GM19240 (cell line): ENCODE data around the gene ANKDD1A.
A peak's percentile ranks its signal among the peaks of the same experiment; 100 is the strongest.

ENCODE experiments used
- DNase-seq: peaks from one replicate; pipeline ENCODE4 v3.0.0; 2011; ENCODE audit warnings: low spot score; ENCODE audit not compliant: insufficient read length

ANKDD1A gene

GRCh38 chr15:64923546-64923945 lies 11.8 kb downstream of the ANKDD1A start:
- no peak for DNase-seq

- no peak for DNase-seq
These were observed 13.9 kb downstream of the ANKDD1A start for GRCh38 chr15:64925335-64926330.

- no peak for DNase-seq
These were observed 15.0 kb downstream of the ANKDD1A start for GRCh38 chr15:64926661-64927060.

DNA sequence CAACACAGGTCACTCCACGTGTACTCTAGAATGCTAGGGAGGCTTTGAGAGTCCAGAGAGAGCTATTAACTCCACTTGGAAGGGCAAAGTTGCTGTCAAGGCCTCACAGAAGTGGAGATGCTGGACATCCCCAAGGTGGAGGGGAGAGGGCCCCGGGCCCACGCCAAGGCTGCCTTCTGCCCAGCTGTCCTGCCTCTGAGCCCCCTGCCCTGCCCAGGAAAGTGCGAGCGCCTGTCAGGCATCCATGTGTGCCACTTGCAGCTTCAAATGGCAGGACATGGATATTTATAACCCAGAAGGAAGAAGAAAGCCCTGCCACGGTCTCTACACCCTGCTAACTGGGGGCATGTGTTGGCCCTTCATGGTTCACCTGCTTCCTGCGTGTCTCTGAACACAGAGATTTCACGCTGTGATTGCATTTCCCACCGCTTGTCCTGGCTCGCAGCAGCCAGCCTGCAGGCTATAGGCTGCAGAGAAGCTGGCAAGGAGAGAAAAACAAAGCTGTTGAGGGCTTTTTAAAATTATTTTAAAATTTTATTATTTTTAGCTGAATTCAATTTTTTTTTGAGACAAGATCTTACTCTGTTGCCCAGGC lies 17.0 kb downstream of the ANKDD1A start:
- DNase-seq = no peak

GRCh38 chr15:64930019-64930652 lies 18.4 kb downstream of the ANKDD1A start:
- peak; percentile 62 for DNase-seq

GRCh38 chr15:64930778-64931371 lies 19.2 kb downstream of the ANKDD1A start:
- DNase-seq = no peak

DNA sequence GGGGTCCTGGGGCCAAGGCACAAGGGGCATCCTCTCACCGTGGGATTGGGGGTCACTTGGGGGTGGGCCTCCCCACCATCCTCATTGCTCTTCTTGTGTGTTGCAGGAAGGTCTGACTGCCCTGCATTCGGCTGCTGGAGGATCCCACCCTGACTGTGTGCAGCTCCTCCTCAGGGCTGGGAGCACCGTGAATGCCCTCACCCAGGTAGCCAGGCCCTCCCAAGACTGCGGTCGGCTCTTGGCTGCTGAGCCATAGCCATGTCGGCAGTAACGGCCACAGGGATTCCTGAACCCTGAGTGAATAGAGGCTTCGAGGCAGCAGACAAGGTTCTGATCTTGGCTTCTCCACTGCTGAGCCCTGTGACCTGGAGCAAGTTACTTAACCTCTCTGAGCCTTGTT lies 19.7 kb downstream of the ANKDD1A start:
- DNase-seq = no peak

- DNase-seq = no peak
These were observed 22.3 kb downstream of the ANKDD1A start for GRCh38 chr15:64934023-64934422.

DNA sequence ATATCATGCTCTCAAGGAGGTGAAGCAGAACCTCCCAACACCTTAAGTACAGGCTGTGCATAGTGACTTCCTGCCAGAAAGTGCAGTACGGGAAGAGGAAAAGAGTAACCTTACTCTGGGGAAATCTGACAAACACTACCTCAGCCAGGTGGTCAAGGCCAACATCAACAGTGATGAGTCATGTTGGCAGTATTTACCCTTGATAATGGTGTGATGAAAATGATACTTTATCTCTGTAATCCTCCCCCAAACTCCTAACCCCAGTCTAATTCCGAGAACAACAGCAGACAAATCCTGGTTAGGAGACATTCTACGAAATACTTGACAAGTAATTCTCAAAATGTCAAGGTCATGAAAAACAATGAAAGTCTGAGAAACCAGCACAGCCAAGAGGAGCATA lies 26.5 kb downstream of the ANKDD1A start:
- DNase-seq = no peak

DNA sequence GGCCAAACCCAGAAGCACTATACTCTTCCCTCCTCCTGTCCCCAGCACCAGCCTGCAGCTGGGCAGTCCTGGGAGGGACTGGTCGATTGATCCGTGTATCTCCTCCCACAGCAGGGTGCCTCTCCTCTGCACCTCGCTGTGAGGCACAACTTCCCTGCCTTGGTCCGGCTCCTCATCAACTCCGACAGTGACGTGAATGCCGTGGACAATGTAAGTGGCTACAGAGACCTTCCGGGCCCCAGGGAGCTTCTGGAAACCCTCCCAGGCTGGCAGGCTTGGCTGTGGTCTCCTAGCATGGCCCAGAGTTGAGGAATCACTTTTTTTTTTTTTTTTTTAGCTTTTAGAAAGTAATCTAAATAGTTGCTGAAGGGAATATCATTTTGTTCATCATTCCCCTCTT lies 30.7 kb downstream of the ANKDD1A start:
- DNase-seq = no peak

- no peak for DNase-seq
These were observed 32.0 kb downstream of the ANKDD1A start for GRCh38 chr15:64943512-64944225.

GRCh38 chr15:64944961-64945360 lies 33.3 kb downstream of the ANKDD1A start:
- no peak for DNase-seq

DNA sequence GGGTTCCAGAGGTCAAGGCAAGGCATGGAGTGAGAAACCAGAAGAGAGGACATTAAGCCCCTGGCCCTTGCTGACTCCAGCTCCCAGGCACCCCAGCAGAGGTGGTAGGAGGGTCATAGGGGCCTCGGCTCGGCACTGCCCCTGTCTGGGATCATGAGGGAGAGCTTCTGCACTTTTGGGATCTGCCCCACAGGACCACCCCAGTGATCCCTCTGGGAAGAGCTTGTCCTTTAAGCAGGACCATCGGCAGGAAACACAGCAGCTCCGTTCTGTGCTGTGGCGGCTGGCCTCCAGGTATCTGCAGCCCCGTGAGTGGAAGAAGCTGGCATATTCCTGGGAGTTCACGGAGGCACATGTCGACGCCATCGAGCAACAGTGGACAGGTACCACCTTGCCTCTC lies 35.5 kb downstream of the ANKDD1A start:
- no peak for DNase-seq

GRCh38 chr15:64948916-64949315 lies 37.2 kb downstream of the ANKDD1A start:
- DNase-seq = no peak

DNA sequence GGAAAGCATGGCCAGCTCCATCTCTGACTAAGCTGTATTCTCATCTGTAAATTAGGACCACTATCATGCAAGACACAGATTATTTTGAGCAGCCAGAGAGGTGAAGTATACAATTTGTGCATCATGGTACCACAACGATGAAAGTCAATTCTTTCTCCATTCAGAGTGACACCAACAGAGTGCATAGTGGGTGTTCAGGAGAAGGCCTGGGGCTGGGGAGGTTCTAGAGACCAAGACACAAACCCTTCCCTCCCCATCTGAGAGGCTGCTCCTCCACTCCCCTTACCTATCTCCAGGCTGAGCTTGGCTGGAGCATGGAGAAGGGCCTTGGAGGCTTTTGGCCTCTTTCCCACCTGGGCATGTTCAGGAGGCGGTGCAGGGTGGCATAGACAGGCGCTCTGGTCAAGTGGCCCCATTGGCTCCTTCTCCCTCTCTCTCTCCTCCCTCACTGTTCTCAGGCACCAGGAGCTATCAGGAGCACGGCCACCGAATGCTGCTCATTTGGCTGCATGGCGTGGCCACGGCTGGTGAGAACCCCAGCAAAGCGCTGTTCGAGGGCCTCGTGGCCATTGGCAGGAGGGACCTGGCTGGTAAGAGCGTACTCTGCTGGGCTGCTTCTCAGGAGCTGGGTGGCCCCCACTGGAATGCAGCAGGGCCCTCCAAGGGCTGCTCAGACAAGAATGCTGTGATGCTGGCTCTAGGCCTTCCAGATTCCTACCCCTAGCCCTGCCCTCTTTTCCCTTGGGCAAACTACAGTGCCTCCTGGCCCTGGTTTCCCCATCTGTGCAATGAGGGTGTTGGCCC lies 37.9 kb downstream of the ANKDD1A start:
- DNase-seq = no peak

GRCh38 chr15:64950888-64951287 lies 39.2 kb downstream of the ANKDD1A start:
- DNase-seq = no peak

DNA sequence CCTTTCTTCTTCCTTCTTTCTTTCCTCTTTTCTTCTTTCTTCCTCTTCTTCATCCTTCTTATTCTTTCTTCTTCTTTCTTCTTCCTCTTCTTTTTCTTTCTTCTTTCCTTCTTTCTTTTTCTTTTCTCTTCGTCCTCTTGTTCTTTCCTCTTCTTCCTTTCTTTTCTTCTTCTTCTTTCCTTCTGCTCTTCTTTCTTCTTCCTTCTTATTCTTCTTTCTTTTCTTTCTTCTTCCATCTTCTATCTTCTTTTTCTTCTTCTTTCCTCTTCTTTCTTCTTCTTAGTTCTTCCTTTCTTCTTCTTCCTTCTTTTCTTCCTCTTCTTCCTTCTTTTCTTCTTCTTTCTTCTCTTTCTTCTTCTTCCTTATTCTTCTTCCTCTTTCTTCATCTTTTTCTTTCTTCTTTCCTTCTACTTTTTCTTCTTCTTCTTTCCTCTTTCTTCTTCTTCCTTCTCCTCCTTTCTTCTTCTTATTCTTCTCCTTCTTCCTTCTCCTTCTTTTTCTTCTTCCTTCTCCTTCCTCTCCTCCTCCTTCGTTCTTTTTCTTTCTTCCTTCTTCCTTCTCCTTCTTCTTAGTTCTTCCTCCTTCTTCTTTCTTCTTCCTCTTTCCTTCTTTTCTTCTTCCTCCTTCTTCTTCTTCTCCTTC lies 40.2 kb downstream of the ANKDD1A start:
- DNase-seq = no peak

DNA sequence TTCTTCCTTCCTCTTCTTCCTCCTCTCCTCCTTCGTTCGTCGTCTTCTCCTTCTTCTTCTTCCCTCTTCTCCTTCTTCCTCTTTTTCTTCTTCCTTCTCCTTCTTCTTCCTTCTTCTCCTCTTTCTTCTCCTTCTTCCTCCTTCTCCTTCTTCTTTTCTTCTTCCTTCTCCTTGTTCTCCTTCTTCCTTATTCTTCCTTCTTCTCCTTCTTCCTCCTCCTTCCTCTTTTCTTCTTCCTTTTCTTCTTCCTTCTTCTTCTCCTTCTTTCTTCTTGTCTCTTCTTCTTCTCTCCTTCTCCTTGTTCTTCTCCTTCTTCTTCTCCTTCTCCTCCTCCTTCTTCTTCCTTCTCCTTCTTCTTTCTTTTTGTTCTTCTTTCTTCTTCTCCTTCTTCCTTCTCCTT lies 42.7 kb downstream of the ANKDD1A start:
- no peak for DNase-seq

DNA sequence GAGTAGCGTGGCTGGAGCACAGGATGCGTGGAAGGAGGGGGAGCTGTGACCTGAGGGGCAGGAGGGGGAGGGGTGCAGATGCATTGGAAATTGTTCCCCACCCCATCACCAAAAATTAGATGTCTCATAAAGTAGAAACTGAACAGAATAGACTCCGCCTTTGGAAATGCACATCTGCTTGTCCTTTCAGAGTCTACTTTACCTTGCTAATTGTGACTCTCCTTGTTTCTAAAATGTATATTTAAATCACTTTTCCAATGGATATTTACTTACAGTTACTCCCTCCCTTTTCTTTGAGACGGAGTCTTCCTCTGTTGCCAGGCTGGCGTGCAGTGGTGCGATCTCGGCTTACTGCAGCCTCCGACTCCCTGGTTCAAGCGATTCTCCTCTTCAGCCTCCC lies 47.4 kb downstream of the ANKDD1A start:
- DNase-seq = no peak

GRCh38 chr15:64960153-64960552 lies 48.5 kb downstream of the ANKDD1A start:
- DNase-seq = no peak
